T-helper 9 cell (primary cell): ENCODE measurements around the gene RPTOR.

Source experiments
- DNase-seq: peaks from one replicate; pipeline ENCODE4 v3.0.0-alpha.2; 2020

The RPTOR gene

DNA sequence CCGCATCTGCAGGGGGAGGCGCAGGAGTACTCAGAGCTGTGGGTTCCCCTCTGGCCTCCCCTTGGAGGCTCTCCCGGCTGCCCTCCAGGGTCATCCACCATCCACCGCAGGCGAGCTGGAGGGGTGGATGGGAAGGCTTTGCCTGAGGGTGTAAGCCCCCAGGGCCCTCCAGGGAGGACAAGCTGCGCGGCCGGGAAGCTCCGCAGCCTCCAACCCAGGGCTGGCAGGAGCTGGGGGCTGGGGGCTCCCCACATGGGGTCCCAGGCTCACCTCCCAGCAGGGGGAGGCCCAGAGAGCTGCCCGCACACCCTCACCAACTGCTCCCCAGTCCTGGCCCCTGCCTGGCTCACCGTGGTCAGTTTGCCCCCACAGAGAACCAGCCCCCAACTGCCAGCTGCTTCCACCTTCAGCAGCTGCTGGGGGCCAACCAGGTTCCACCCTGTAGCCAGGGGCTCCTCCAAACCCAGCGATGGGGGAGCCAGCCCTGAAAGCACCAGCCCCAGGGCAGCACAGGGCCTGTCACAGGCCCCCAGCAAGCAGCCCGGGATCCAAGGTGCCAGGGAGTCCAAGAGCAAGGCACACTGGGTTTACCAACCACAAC is 427.2 kb downstream of the RPTOR start:
- DNase-seq = no peak

- no peak for DNase-seq
These were observed 432.1 kb downstream of the RPTOR start for GRCh38 chr17:80976701-80977100.

- no peak for DNase-seq
These were observed 432.5 kb downstream of the RPTOR start for GRCh38 chr17:80977172-80977571.

GRCh38 chr17:80978499-80979497 is 434.2 kb downstream of the RPTOR start:
- no peak for DNase-seq

- no peak for DNase-seq
These were observed 435.1 kb downstream of the RPTOR start for GRCh38 chr17:80979547-80980378.

- DNase-seq = no peak
These were observed 435.9 kb downstream of the RPTOR start for GRCh38 chr17:80980397-80981061.

DNA sequence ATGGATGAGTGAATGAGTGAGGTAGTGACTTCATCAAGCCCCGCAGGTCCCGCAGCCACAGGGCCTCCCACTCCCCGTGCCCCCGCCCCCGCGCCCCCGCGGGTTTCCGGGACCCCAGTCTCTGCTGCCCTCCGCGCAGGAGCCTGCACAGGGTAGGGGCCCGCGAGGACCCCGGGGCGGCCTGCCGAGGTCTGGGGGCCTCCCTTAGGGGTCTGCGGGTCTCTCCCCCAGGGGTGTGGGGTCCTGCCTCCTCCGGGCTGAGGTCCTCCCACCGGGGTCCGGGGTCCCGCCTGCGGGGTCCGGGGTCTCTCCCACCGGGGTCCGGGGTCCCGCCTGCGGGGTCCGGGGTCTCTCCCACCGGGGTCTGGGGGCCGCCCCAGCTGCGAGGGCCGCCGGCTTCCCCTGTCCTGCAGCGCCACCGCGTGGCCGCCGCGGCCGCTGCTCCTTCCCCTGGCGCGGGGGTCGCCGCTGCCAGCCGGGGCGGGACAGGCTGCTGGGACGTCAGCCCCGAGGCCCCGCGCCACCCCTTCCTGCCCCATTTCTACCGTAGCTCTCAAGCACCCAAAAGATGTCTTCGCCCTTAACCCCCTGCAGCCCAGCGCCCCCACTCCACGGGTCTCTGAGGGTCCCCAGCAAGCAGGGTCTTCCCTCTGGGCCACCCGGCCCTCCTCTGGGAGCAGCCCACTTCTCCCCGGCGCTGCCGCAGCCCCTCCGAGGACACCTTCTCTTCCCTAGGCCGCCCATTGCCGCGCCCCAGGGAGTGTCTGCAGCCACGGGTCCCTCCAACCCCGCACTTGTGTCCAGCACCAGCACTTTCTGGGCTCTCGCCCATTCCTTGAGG is 436.6 kb downstream of the RPTOR start:
- DNase-seq = peak; percentile 45

- DNase-seq = no peak
These were observed 437.3 kb downstream of the RPTOR start for GRCh38 chr17:80981929-80982425.

GRCh38 chr17:80982426-80982974 is 437.9 kb downstream of the RPTOR start:
- DNase-seq = no peak

- DNase-seq = no peak
These were observed 438.9 kb downstream of the RPTOR start for GRCh38 chr17:80983545-80983944.

- no peak for DNase-seq
These were observed 440.1 kb downstream of the RPTOR start for GRCh38 chr17:80984749-80985148.

GRCh38 chr17:80986046-80986445 is 441.4 kb downstream of the RPTOR start:
- DNase-seq = no peak

DNA sequence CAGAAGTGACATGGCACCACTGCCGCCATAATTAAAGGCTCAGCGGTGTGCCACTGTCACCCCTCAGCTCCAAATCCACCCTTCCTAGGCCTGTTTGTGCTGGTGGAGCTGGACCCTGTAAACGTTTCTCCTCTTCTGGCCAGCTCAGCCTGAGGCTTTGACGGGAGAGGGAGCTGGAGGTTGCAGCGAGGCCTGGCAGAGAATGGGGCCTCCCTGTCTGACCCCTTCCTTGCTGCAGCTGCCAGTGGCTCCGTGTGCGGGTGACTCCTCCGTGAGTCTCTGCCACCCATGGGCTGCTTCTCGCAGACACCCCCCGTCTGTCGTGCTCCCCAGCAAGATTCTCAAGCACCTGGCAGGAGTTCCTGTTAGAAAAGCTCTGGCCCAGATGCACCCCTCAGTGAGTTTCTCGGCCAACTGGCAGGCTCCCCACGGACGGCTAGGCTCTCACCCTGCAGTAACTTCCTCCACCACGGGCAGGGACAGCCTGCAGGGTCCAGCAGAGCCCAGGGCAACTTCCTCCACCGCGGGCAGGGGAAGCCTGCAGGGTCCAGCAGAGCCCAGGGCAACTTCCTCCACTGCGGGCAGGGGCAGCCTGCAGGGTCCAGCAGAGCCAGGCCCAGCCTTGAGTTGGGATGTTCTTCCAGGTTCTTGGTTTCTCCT is 442.3 kb downstream of the RPTOR start:
- no peak for DNase-seq

DNA sequence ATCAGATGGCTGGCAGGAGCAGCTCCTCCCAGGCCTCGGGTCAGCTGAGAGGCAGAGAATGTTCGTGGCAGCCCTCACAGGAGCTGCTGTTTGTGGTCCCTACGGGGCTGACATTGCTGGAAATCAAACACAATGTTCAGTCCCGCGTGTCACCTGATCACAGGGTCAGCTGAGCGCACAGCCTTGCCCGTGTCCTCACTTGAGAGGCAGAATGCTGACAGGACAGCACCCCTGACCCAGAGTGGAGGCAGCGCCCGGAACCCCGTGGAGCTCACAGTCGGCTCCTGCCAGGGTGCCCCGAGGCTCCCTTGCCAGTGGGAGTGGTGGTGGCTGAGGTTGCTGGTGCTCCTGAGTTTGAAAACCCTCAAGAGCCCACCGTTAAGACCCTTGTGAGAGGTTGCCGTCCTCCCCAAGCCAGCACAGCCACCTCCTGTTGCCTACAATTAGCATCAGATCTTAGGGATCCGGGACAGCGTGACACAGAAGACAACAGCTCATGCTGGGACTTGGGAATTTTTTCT is 443.4 kb downstream of the RPTOR start:
- DNase-seq = no peak

- no peak for DNase-seq
These were observed 444.9 kb downstream of the RPTOR start for GRCh38 chr17:80989586-80989913.

DNA sequence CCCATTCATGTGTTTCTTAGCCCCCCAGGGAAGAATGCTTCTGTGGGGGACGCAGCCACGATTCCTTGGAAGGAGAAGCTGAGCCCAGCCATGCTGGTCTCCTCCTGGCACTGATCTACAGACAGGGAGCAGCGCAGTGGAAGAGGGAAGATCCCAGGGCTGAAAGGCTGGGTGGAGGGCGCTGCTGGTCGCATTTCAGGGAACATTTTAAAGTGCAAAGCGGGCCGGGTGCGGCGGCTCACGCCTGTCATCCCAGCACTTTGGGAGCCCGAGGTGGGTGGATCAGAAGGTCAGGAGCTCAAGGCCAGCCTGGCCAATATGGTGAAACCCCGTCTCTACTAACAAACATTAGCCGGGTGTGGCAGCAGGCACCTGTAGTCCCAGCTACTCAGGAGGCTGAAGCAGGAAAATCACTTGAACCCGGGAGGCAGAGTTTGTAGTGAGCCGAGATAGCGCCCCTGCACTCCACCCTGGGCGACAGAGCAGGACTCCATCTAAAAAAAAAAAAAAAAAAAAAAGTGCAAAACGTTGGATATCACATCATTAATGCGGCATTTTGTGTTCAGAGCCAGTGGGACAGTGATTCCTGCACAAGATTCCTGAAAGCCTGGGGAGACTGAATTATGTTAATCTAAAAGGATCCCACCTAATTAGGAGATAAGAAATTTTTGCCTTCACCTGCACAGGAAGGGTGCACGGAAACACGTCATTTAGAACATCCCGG is 446.4 kb downstream of the RPTOR start:
- no peak for DNase-seq

GRCh38 chr17:80991645-80992076 is 447.0 kb downstream of the RPTOR start, which contains the start of gene CHMP6:
CHMP6 (plus strand) TSS chr17:80991841; CDS start chr17:80991919, 78 bp downstream.
- DNase-seq = peak; percentile 57

DNA sequence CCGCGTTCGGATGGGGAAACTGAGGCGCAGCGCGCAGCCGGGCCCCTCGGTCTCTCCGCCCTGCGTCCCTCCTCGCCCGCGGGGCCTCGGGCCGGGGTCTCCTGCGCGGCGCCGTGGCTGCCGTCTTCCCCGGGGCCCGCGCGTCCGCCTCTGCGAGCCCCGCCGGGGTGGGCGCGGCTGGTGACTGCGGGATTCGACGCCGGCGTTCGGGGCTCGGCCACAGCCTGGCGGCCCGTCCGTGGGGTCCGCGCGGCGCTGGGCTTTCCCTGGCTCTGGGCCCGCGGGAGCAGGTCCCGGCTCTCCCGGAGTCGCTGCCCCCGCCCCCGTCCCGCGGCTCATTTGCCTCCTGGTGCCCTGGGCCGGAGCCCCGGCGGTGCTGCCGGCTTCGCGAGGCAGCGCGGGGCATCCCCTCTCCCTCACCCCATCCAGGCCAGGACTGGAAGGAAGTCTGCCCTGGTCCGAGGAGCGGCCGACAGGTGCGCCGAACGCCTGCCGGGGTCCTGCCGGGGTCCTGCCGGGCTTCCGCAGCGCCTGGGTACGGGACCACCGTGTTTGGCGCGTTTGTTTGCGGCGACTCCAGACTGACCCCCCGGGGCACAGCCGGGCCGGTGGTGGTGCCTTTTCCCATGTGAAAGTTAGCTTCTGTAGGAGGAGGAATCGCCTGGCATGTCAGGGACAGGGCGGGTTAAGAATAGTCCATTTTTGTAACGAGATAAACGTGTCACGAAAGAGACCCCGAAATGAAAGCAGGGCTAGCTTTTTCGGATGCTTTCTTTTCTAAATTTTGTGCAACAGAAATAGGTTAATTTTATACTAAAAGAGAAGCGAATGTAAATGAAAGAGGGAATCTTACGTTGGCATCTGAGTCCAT is 447.7 kb downstream of the RPTOR start:
- no peak for DNase-seq
